Keratinocyte (primary cell): Measurements from ENCODE around the gene ENTHD1. TPM values are rescaled to one million over a fixed set of nuclear protein-coding genes. Genes with fewer than 3 reads are reported as not detected.

Experiments
- DNase-seq: peaks from one replicate; pipeline ENCODE4 v3.0.0-alpha.2; 2011; ENCODE audit warnings: low read depth, missing footprints, low spot score
- FAIRE-seq: peaks from 2 replicates; lab custom pipeline; 2011; peaks lifted over from hg19 to GRCh38; lab: Jason Lieb, UNC
- H2AFZ ChIP-seq: 2 replicates; pipeline ENCODE4 v1.6.0; 2012; ENCODE audit warnings: low read length, control low read depth, inconsistent platforms; ENCODE audit not compliant: control insufficient read depth
- H3K27ac ChIP-seq: 2 replicates; pipeline ENCODE4 v1.5.1; 2011; ENCODE audit warnings: low read length; ENCODE audit not compliant: control insufficient read depth, insufficient read depth
- H3K27me3 ChIP-seq: 3 replicates; pipeline ENCODE4 v1.6.0; 2011; ENCODE audit warnings: low read length; ENCODE audit not compliant: control insufficient read depth, insufficient read depth; ENCODE audit errors: extremely low read depth
- H3K36me3 ChIP-seq, 2 experiments: 2 replicates in 1 of 2; 3 replicates in 1 of 2; pipeline ENCODE4 v1.5.1; 2011; ENCODE audit warnings: low read length in 2 of 2, mild to moderate bottlenecking in 1 of 2; ENCODE audit not compliant: control insufficient read depth in 2 of 2, insufficient read depth in 2 of 2; ENCODE audit errors: extremely low read depth in 1 of 2
- H3K4me1 ChIP-seq: 3 replicates; pipeline ENCODE4 v1.5.1; 2011; ENCODE audit warnings: low read length; ENCODE audit not compliant: control insufficient read depth, insufficient read depth; ENCODE audit errors: extremely low read depth
- H3K4me2 ChIP-seq: 3 replicates; pipeline ENCODE4 v1.6.0; 2011; ENCODE audit warnings: low read depth, low read length; ENCODE audit not compliant: control insufficient read depth, insufficient read depth; ENCODE audit errors: extremely low read depth
- H3K4me3 ChIP-seq, 3 experiments: fragments of 200-600 bp in 1 of 3; sonication (generic) in 1 of 3; 2 replicates in 2 of 3; 3 replicates in 1 of 3; pipeline ENCODE4 v1.5.1; 2011 to 2016; ENCODE audit warnings: low read length in 3 of 3, mild to moderate bottlenecking in 3 of 3, control low read depth in 2 of 3, inconsistent platforms in 1 of 3, low read depth in 1 of 3, mixed read lengths in 1 of 3, mixed run types in 1 of 3, moderate library complexity in 1 of 3; ENCODE audit not compliant: control insufficient read depth in 2 of 3, insufficient read depth in 2 of 3; ENCODE audit errors: extremely low read depth in 1 of 3
- H3K79me2 ChIP-seq: 2 replicates; pipeline ENCODE4 v1.6.0; 2012; ENCODE audit warnings: low read length; ENCODE audit not compliant: control insufficient read depth, insufficient read depth
- H3K9ac ChIP-seq: 3 replicates; pipeline ENCODE4 v1.6.0; 2011; ENCODE audit warnings: low read length; ENCODE audit not compliant: control insufficient read depth, insufficient read depth; ENCODE audit errors: extremely low read depth
- H3K9me1 ChIP-seq: 3 replicates; pipeline ENCODE4 v1.6.0; 2011; ENCODE audit warnings: low read length; ENCODE audit not compliant: control insufficient read depth, insufficient read depth; ENCODE audit errors: extremely low read depth
- H3K9me3 ChIP-seq: 2 replicates; pipeline ENCODE4 v1.5.1; 2012; ENCODE audit warnings: low read depth, low read length; ENCODE audit not compliant: control insufficient read depth
- H4K20me1 ChIP-seq: 3 replicates; pipeline ENCODE4 v1.6.0; 2011; ENCODE audit warnings: low read length; ENCODE audit not compliant: control insufficient read depth, insufficient read depth; ENCODE audit errors: extremely low read depth
- EZH2 ChIP-seq: IDR thresholded peaks from one replicate; pipeline ENCODE4 v1.6.1; 2012; ENCODE audit warnings: inconsistent platforms, mild to moderate bottlenecking, low read length, moderate library complexity
- dilution Hi-C: fragments of 300-500 bp; cut with MboI; formaldehyde crosslinking; loops from one replicate; pipeline ENCODE4 v1.7.0; 2020; ENCODE audit warnings: low sequenced_read_pairs; ENCODE audit not compliant: extremely low pct_ligation_motif_present
- polyA plus RNA-seq, 5 experiments: library from polyadenylated mRNA; depleted of rRNA in 3 of 5; stranded (reverse) in 3 of 5; stranded (forward) in 1 of 5; unstranded in 1 of 5; fragments of >200 nt; gene quantifications; 1 replicate in 1 of 5; 2 replicates in 3 of 5; 3 replicates in 1 of 5; pipeline versions ENCODE4 v1.2.1 to v1.2.3, GENCODE V29; 2011 to 2012; ENCODE audit warnings: missing spikeins in 2 of 5, low read depth in 1 of 5, low replicate concordance in 1 of 5
- TF ChIP-seq, protein P1 (sequence below), 3 experiments: IDR thresholded peaks in 1 of 3; conservative IDR thresholded peaks in 1 of 3; optimal IDR thresholded peaks in 1 of 3; 2 replicates in 2 of 3; 3 replicates in 1 of 3; pipeline versions ENCODE3 to v1.5.1; 2011; ENCODE audit warnings: low read length in 3 of 3, mild to moderate bottlenecking in 3 of 3, moderate library complexity in 2 of 3, control low read depth in 1 of 3, inconsistent platforms in 1 of 3; ENCODE audit not compliant: insufficient read depth in 2 of 3; ENCODE audit errors: extremely low read depth in 1 of 3

Gene ENTHD1
- polyA plus RNA-seq, 1 donor (not counting 4 experiments of a cell fraction or from before 2014, with no cell fraction given) = not detected

DNA sequence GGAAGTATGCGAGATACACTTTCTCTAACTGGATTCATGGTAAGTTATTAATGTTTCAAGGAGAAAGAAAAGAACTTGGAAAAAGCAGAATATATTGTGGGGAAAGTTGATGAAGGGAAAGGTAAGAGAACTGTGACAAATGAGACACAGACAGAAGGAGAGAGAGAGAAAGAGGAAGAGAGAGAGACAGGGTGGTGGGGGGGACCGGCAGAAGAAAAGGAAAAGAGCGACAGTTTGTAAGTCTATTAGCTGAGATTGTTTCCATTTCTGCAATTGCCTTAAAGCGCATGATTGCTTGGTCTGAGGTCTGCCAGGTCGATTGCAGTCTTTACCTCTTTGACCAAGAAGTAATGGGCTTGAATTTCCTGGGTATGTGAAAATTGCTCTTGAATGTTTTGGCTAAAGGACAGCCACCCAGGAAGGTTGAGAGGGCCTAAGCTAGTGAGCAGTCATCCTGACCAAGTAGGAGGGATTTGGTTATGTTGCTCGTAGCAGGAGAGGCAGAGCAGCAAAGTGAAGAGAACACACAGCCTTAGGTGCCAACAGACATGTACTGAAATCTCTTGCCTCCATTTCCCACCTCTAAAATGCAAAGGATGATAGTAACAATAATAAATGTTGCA, 43.1 kb upstream of the ENTHD1 start:
- TF ChIP-seq, protein P1, sequence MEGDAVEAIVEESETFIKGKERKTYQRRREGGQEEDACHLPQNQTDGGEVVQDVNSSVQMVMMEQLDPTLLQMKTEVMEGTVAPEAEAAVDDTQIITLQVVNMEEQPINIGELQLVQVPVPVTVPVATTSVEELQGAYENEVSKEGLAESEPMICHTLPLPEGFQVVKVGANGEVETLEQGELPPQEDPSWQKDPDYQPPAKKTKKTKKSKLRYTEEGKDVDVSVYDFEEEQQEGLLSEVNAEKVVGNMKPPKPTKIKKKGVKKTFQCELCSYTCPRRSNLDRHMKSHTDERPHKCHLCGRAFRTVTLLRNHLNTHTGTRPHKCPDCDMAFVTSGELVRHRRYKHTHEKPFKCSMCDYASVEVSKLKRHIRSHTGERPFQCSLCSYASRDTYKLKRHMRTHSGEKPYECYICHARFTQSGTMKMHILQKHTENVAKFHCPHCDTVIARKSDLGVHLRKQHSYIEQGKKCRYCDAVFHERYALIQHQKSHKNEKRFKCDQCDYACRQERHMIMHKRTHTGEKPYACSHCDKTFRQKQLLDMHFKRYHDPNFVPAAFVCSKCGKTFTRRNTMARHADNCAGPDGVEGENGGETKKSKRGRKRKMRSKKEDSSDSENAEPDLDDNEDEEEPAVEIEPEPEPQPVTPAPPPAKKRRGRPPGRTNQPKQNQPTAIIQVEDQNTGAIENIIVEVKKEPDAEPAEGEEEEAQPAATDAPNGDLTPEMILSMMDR (optimal IDR thresholded peaks at IDR 0.05 in 1 of 3, IDR thresholded peaks at IDR 0.05 in 1 of 3, conservative IDR thresholded peaks at IDR 0.05 in 1 of 3; ENCODE audit: extremely low read depth in 1 of 3, insufficient read depth in 2 of 3, low read length in 3 of 3) = no peak
- no peak for TF ChIP-seq EZH2
- FAIRE-seq (no peak), DNase-seq (no peak)
- Histone ChIP-seq H3K4me2 (no peak overlapping the region), H3K4me1 (no peaks in the 10 kb centered on the region), H4K20me1 (no peaks in the 10 kb centered on the region), H3K9me1 (no peaks in the 10 kb centered on the region), H3K36me3 (no peaks in the 10 kb centered on the region), H3K27me3 (peaks cover 39% of the 10 kb centered on the region), H3K9ac (no peak overlapping the region), H3K27ac (no peak overlapping the region), H2AFZ (no peak overlapping the region), H3K79me2 (no peaks in the 10 kb centered on the region), H3K9me3 (no peaks in the 10 kb centered on the region), H3K4me3 (no peak overlapping the region)
- dilution Hi-C loops = no loop called here

DNA sequence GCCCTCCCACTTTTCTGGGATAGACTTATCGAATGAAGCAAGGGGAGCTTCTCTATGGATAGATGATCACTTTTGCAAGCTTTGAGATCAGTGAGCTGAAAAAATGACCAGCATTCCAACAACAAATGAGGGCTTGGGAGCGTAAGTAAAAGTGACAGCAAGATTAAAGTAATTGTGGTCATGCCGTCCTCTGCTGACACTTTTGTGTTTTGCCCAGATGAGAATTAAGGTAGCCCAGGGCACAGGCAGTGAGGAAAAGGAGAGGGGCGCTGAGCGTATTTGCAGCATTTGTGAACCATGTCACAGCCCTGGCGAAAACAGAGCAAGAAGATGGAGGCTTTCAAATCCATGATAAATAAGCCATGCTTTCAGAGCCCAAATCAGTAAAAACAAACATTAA, 42.1 kb upstream of the ENTHD1 start:
- Histone ChIP-seq H3K4me3 (no peak overlapping the region), H3K9ac (no peak overlapping the region), H3K27me3 (peaks cover 39% of the 10 kb centered on the region), H3K27ac (no peak overlapping the region), H3K36me3 (no peaks in the 10 kb centered on the region), H3K9me1 (no peaks in the 10 kb centered on the region), H3K4me2 (no peak overlapping the region), H3K9me3 (no peaks in the 10 kb centered on the region), H2AFZ (no peak overlapping the region), H3K79me2 (no peaks in the 10 kb centered on the region), H3K4me1 (no peaks in the 10 kb centered on the region), H4K20me1 (no peaks in the 10 kb centered on the region)
- dilution Hi-C loops = no loop called here
- DNase-seq (no peak), FAIRE-seq (no peak)
- TF ChIP-seq, protein P1 (optimal IDR thresholded peaks at IDR 0.05 in 1 of 3, IDR thresholded peaks at IDR 0.05 in 1 of 3, conservative IDR thresholded peaks at IDR 0.05 in 1 of 3; ENCODE audit: extremely low read depth in 1 of 3, insufficient read depth in 2 of 3, low read length in 3 of 3) = no peak
- no peak for TF ChIP-seq EZH2
